ENCODE data around the gene AXIN1. TPM values are rescaled to one million over a fixed set of nuclear protein-coding genes. Genes with fewer than 3 reads are reported as not detected.

The AXIN1 gene
- total and polyA plus RNA-seq, 9 of the 15 experiments (the other 6 are each of a cell fraction or from before 2014, with no cell fraction given): 0.42 to 58.0 (median 25.9) TPM

- no peak for TF ChIP-seq ZBTB40 (IDR thresholded peaks at IDR 0.05)
- no peak for TF ChIP-seq ZBTB40 (CRISPR knock-in tag; IDR thresholded peaks at IDR 0.05)
- no peak for TF ChIP-seq ZNF444 (CRISPR knock-in tag; IDR thresholded peaks at IDR 0.05)
- TF ChIP-seq L3MBTL2 (IDR thresholded peaks at IDR 0.05): 0 out of 2 replicates have a peak, but pooled peaks have one; percentile 15
- no peak for TF ChIP-seq THRA (IDR thresholded peaks at IDR 0.05)
- TF ChIP-seq JUND (IDR thresholded peaks at IDR 0.05; ENCODE audit: borderline replicate concordance, low read depth, low read length): no peak
- no peak for TF ChIP-seq JUND (tag; IDR thresholded peaks at IDR 0.05; ENCODE audit: borderline replicate concordance, low read depth, low read length)
- TF ChIP-seq ZNF41 (CRISPR knock-in tag; conservative IDR thresholded peaks at IDR 0.05): no peak
- no peak for TF ChIP-seq ZNF644 (tag; IDR thresholded peaks at IDR 0.05; ENCODE audit: low read depth)
- TF ChIP-seq MYC (IDR thresholded peaks at IDR 0.05; ENCODE audit: low read depth, low read length): no peak
- TF ChIP-seq MYC (CRISPR knock-in tag; IDR thresholded peaks at IDR 0.05; ENCODE audit: borderline replicate concordance, low read depth): no peak
- no peak for TF ChIP-seq PML (IDR thresholded peaks at IDR 0.05; ENCODE audit: low read length)
- no peak for TF ChIP-seq E2F5 (CRISPR knock-in tag; IDR thresholded peaks at IDR 0.05)
- TF ChIP-seq ZBTB17 (CRISPR knock-in tag; IDR thresholded peaks at IDR 0.05): no peak
- no peak for TF ChIP-seq TARDBP (IDR thresholded peaks at IDR 0.05)
- TF ChIP-seq POLR2G (IDR thresholded peaks at IDR 0.05; ENCODE audit: low read depth, low read length): peak; percentile 61
Measured at GRCh38 chr16:398561-399339, 46.2 kb upstream of the AXIN1 start (continued).

Data from K562 (cell line).